Epithelial cell of esophagus (primary cell): ENCODE data around the gene MLXIP.

Experiments used
- DNase-seq: peaks from one replicate; pipeline ENCODE4 v3.0.0; 2010; ENCODE audit warnings: low read depth
- H3K4me3 ChIP-seq: 2 replicates; pipeline ENCODE4 v1.5.1; 2011; ENCODE audit warnings: mild to moderate bottlenecking, low read length, control low read depth
- TF ChIP-seq, protein P1 (sequence below): IDR thresholded peaks from 2 replicates; pipeline ENCODE4 v1.5.1; 2011; ENCODE audit warnings: low read depth, mild to moderate bottlenecking, low read length, control low read depth, inconsistent platforms; ENCODE audit not compliant: insufficient read depth; ENCODE audit errors: missing control alignments

Gene MLXIP

DNA sequence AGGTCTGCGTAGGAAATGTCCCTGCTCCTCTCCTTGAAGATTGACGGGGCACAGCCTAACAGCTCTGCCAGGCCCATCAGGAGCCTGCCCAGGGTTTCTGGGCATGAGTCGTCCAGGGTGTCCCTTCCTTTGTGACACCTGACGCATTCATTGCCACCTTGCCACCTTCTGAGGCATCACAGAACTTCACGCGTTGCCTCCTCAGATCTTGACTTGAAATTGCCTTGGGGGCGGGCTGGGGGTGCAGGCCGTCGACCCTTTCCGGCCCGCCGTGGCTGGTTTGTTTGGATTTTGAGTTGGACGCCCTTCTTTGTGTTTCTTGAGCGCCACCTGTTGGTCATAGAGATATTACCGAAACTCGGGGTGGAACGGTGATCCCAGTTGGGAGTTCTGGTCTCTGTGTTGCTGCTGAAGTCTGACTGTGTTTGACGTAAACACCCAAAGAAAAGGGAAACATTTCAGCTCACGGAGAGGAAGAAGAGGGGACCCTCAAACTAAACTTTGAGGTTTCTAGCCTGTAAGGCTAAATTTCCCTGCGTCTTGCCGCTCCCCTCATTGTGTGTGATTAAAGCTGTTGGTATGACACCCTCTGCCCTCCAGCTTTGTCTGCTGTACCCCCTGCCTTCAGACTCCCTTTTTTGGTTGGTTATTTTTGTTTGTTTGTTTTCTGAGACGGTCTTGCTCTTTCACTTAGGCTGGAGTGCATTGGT is 44.6 kb downstream of the MLXIP start:
- H3K4me3 ChIP-seq = no peak overlapping the region
- TF ChIP-seq, protein P1, sequence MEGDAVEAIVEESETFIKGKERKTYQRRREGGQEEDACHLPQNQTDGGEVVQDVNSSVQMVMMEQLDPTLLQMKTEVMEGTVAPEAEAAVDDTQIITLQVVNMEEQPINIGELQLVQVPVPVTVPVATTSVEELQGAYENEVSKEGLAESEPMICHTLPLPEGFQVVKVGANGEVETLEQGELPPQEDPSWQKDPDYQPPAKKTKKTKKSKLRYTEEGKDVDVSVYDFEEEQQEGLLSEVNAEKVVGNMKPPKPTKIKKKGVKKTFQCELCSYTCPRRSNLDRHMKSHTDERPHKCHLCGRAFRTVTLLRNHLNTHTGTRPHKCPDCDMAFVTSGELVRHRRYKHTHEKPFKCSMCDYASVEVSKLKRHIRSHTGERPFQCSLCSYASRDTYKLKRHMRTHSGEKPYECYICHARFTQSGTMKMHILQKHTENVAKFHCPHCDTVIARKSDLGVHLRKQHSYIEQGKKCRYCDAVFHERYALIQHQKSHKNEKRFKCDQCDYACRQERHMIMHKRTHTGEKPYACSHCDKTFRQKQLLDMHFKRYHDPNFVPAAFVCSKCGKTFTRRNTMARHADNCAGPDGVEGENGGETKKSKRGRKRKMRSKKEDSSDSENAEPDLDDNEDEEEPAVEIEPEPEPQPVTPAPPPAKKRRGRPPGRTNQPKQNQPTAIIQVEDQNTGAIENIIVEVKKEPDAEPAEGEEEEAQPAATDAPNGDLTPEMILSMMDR = peak; percentile 77
- peak; percentile 69 for DNase-seq

DNA sequence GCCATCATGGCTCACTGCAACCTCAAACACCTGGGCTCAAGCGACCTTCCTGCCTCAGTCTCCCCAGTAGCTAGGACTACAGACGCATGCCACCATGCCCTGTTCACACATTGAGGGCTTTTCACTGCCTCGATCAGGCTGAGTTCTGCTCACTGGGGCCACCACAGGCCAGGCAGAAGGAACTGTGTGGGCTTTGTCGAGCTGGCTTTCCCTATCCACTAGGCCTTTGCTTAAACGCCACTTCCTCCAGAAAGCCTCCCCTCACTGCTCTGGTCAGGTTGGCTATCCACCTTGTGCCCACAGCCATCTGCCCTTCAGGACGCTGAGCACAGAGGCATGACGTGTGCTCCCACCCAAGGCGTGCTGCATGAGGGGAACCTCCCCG is 45.2 kb downstream of the MLXIP start:
- DNase-seq = no peak
- no peak overlapping the region for H3K4me3 ChIP-seq
- TF ChIP-seq, protein P1 = no peak

DNA sequence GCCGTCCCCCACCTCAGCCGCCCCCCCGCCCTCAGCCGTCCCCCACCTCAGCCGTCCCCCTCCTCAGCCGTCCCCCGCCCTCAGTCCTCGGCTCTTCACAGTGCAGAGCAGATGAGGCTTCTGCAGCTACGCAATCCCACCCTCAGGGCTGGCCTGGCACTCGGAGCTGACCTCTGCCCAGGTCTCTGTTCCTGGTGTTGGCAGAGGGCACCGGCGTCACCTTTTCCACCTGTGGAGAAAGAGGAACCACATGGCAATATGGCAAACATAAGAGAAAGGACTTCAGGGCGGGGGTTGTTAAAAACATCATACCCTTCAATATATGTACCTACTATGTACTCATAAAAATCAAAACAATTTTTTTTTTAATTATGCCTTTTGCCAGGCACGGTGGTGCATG is 45.8 kb downstream of the MLXIP start:
- no peak overlapping the region for H3K4me3 ChIP-seq
- DNase-seq = no peak
- TF ChIP-seq, protein P1 = no peak

DNA sequence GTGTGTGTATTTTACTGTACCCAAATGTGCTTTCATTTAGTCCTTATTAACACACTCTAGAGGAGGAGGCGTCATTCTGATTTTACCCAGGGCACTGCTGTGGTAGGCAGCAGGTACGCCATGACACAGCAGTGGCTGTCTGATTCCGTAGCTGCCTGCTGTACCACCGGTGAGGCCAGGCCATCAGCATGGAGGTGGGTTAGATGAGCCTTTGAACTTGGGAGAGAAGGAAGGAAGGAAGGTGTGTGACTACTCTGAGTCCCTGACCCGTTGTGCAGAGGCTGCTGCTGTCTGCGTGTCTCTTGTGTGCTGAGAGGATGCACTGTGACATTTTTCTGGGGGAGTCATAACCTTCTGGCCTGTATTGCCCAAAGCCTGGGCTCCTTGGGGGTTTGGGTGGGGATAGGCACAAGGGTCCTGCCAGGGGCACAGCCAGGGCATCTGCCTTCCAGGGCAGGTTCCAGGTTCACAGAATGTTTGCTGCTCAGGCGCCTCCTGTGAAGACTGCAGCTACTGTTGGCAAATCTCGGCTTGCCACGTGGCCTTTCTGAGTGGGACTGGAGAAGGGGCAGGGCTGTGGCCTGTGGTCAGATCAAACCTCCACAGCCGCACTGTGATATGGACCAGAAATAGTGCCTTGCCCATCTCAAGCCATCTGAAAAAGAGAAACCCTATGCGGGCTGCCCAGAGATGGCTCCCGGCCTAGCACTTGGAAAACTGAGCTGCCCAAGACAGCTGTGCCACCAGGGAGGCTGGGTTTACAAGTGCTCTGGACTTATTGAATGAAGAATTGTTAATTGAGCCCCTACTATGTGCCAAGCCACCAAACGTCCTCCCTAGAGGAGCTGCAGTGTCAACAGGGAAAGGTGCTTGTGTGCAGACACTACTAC is 47.1 kb downstream of the MLXIP start:
- TF ChIP-seq, protein P1 = no peak
- no peak overlapping the region for H3K4me3 ChIP-seq
- no peak for DNase-seq

DNA sequence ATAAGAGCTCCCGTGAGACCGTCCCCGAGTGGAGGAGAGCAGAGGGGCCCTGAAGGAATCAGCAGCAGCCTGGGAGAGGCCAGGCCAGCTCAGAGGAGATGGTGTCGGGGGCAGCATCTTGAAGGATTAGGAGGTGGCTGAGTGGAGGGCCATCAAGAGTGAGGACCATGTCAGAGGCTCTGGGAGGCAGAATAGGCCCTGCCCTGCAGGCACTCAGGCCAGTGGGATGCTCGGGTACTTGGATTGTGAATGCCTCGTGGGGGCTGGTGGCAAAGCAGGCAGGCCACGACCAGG is 47.7 kb downstream of the MLXIP start:
- TF ChIP-seq, protein P1 = no peak
- DNase-seq = no peak
- H3K4me3 ChIP-seq = no peak overlapping the region

DNA sequence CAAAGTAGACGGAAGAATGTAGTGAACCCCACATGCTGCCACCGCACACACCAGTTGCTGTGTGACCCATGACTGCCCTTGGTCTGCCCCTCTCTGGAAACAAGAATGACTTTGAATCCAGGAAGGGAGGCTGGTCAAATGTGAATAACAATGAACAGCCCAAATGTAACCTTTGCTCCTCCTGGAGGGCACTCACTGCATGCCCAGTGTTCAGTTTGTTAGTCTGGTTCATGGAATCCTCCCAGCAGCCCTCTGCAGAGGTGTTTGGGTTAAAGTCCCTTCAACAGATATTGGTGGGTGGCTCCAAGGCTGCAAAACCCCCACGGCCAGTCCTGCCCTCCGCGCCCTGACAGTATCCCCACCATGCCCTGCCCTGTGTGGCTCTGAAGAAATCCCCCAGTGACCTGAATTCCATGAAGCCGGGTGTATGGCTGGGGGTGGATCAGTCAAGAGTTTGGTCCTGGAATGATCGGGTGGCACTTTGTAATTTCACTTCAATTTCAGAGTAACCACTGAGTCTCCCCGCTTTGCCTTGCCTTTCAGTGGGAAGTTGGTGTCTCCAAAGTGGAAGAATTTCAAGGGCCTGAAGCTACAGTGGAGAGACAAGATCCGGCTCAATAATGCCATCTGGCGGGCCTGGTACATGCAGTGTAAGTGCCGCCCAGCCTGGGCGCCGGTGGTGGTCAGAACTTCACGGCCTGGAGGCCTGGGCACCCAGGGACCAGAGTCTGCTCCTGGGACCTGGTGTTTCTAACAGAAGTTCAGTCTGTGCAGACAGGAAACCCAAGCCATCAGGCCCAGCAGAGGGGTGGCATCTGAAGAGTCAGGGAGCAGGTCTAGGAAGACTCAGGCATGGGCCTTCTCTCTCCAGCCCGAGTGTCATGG is 48.4 kb downstream of the MLXIP start:
- no peak overlapping the region for H3K4me3 ChIP-seq
- peak; percentile 52 for DNase-seq
- TF ChIP-seq, protein P1 = peak; percentile 46
